Pancreas (tissue), 10 donors: ENCODE results near the gene MAPK6. TPM values are rescaled to one million over a fixed set of nuclear protein-coding genes. Genes with fewer than 3 reads are reported as not detected.

Experiments
- ATAC-seq, 4 donors: fragments of 200-7000 bp; cut with Tn5 transposase; one replicate each; pipeline versions ENCODE4 v1.8.0 to v1.9.1; 2020; ENCODE audit warnings: mild to moderate bottlenecking in 4 of 4, moderate library complexity in 4 of 4
- DNase-seq, 6 donors: peaks; one replicate each; pipeline ENCODE4 v3.0.0-alpha.2; 2020
- FAIRE-seq: peaks from 2 replicates; lab custom pipeline; 2012; peaks lifted over from hg19 to GRCh38; lab: Jason Lieb, UNC
- H3K27ac ChIP-seq, 4 donors: fragments of 200-600 bp; sonication (generic); 1 replicate in 3 of 4; 2 replicates in 1 of 4; pipeline versions ENCODE4 v1.5.0 to v1.8.0; 2020
- H3K27me3 ChIP-seq, 4 donors: fragments of 200-600 bp; one replicate each; pipeline ENCODE4 v1.8.0; 2021
- H3K36me3 ChIP-seq, 3 donors: fragments of 200-600 bp; sonication (generic) in 1 of 3; one replicate each; pipeline versions ENCODE4 v1.5.0 to v1.8.0; 2020 to 2021
- H3K4me1 ChIP-seq, 3 donors: fragments of 200-600 bp; one replicate each; pipeline ENCODE4 v1.8.0; 2021
- H3K4me3 ChIP-seq, 4 donors: fragments of 200-600 bp; sonication (generic) in 2 of 4; one replicate each; pipeline versions ENCODE4 v1.5.0 to v1.8.0; 2020 to 2021
- H3K9me3 ChIP-seq, 4 donors: fragments of 200-600 bp; one replicate each; pipeline ENCODE4 v1.8.0; 2021
- CTCF ChIP-seq, 4 donors: fragments of 200-600 bp; sonication (generic) in 3 of 4; IDR thresholded peaks; one replicate each; pipeline versions ENCODE4 v1.5.0 to v1.8.0; 2021; ENCODE audit warnings: antibody characterized with exemption in 4 of 4
- WGBS, 2 donors: extraction: QIAGEN DNeasy Blood & Tissue Kit; methylation state at CpG; one replicate each; pipeline ENCODE4 v1.1.7; 2013; 5-methylcytosine and 5-hydroxymethylcytosine counted together
- intact Hi-C, 3 donors: fragments of 100-400 bp; cut with DNase I; formaldehyde crosslinking; loops; one replicate each; pipeline versions ENCODE4 v1.11.1 to v1.14.2; 2022
- polyA plus RNA-seq, 2 donors: library from polyadenylated mRNA; stranded (reverse); fragments of 200-250 nt; gene quantifications; one replicate each; pipeline ENCODE4 v1.2.3, GENCODE V29; 2013
- total RNA-seq, 6 donors: library from RNA; stranded (reverse); fragmentation: NEBNext Ultra II Directional in 4 of 6; extraction: Animal tissue kit (Norgen Biotek cat#: 25700) in 4 of 6; gene quantifications; one replicate each; pipeline versions ENCODE4 v1.2.1 to v1.2.4, GENCODE V29; 2021 to 2023
- donor health status: healthy with polysubstance abuse.
- donor health status: DM: no; HTN: no; CAD: no; lungs with moderate emphysema.
- donor health status: DM: no; HTN: no; CAD: no.
- donor health status: control.
- donor health status: control.
- donor health status: Bipolar disorder and iron deficiency.
- donor health status: DM: yes; HTN: yes; CAD: no.
- donor health status: DM: no; HTN: no; CAD: no.
- donor health status: DM: no; HTN: no; CAD: no.
- donor health status: DM: yes; HTN: yes; CAD: no.

Gene MAPK6
- total and polyA plus RNA-seq, 8 donors: 3.0 to 13.9 (median 10.1) TPM

GRCh38 chr15:52023169-52023922 lies 4.3 kb downstream of the MAPK6 start:
- intact Hi-C loops: no loop called here
- Histone ChIP-seq H3K27ac (peak overlapping the region in 2 of 4 donors; percentile 30 to 96), H3K4me1 (peaks cover 0 to 24% (median 23%) of the 10 kb centered on the region in 3 donors), H3K4me3 (no peak overlapping the region), H3K27me3 (no peaks in the 10 kb centered on the region), H3K36me3 (no peaks in the 10 kb centered on the region), H3K9me3 (no peaks in the 10 kb centered on the region)
- ATAC-seq (no peak), FAIRE-seq (no peak), DNase-seq (no peak)
- TF ChIP-seq CTCF (IDR thresholded peaks at IDR 0.05): no peak
- WGBS, 2 donors: 89 to 90% methylated on average over 13 of the region's 13 CpGs

- Histone ChIP-seq H3K36me3 (no peaks in the 10 kb centered on the region), H3K4me1 (peaks cover 0 to 8% (median 1%) of the 10 kb centered on the region in 3 donors), H3K4me3 (no peak overlapping the region), H3K27me3 (no peaks in the 10 kb centered on the region), H3K9me3 (no peaks in the 10 kb centered on the region), H3K27ac (no peak overlapping the region)
- intact Hi-C loops: no loop called here
- no peak for ATAC-seq
- DNase-seq: no peak
- no peak for TF ChIP-seq CTCF (IDR thresholded peaks at IDR 0.05)
- no peak for FAIRE-seq
- WGBS, 2 donors: 91 to 97% methylated on average over 5 of the region's 5 CpGs
These were observed 9.5 kb downstream of the MAPK6 start for GRCh38 chr15:52028431-52029093.

- no peak for TF ChIP-seq CTCF (IDR thresholded peaks at IDR 0.05)
- no peaks in the 10 kb centered on the region for H3K36me3 ChIP-seq
- no peak overlapping the region for H3K4me3 ChIP-seq
- H3K27ac ChIP-seq: no peak overlapping the region
- DNase-seq (no peak), ATAC-seq (no peak), FAIRE-seq (no peak)
- WGBS, 2 donors: 87 to 96% methylated on average over 2 of the region's 2 CpGs
- peaks cover 0 to 8% (median 0%) of the 10 kb centered on the region in 3 donors for H3K4me1 ChIP-seq
- no peaks in the 10 kb centered on the region for H3K27me3 ChIP-seq
- no peaks in the 10 kb centered on the region for H3K9me3 ChIP-seq
- intact Hi-C loops: no loop called here
These were observed 11.0 kb downstream of the MAPK6 start for GRCh38 chr15:52030010-52030409.

- intact Hi-C loops: no loop called here
- FAIRE-seq: no peak
- no peak for ATAC-seq
- H3K9me3 ChIP-seq: no peaks in the 10 kb centered on the region
- no peak overlapping the region for H3K4me3 ChIP-seq
- DNase-seq: no peak
- peaks cover 0 to 8% (median 0%) of the 10 kb centered on the region in 3 donors for H3K4me1 ChIP-seq
- no peaks in the 10 kb centered on the region for H3K36me3 ChIP-seq
- no peak overlapping the region for H3K27ac ChIP-seq
- no peaks in the 10 kb centered on the region for H3K27me3 ChIP-seq
- TF ChIP-seq CTCF (IDR thresholded peaks at IDR 0.05): no peak
- WGBS, 2 donors: 95 to 97% methylated on average over 7 of the region's 7 CpGs
These were observed 12.5 kb downstream of the MAPK6 start for GRCh38 chr15:52031556-52031955.
